Osteoblast (primary cell): ENCODE results near the gene KCNH5. TPM values are rescaled to one million over a fixed set of nuclear protein-coding genes. Genes with fewer than 3 reads are reported as not detected.

Experiments used
- DNase-seq: peaks from one replicate; pipeline ENCODE4 v3.0.0; 2011; ENCODE audit warnings: low spot score, mixed read lengths; ENCODE audit not compliant: insufficient read length; ENCODE audit errors: missing footprints
- H2AFZ ChIP-seq: 2 replicates; pipeline ENCODE4 v1.6.0; 2011; ENCODE audit warnings: mild to moderate bottlenecking, low read length
- H3K27ac ChIP-seq: 2 replicates; pipeline ENCODE4 v1.5.1; 2011; ENCODE audit warnings: mild to moderate bottlenecking, low read depth, low read length, moderate library complexity
- H3K27me3 ChIP-seq: 2 replicates; pipeline ENCODE4 v1.6.0; 2012; ENCODE audit warnings: mild to moderate bottlenecking, control low read depth, inconsistent platforms, low read length, moderate library complexity; ENCODE audit not compliant: insufficient read depth
- H3K36me3 ChIP-seq: 2 replicates; pipeline ENCODE4 v1.5.1; 2011; ENCODE audit warnings: mild to moderate bottlenecking, low read length, control low read depth, moderate library complexity; ENCODE audit not compliant: insufficient read depth
- H3K4me1 ChIP-seq: 2 replicates; pipeline ENCODE4 v1.5.1; 2011; ENCODE audit warnings: mild to moderate bottlenecking, low read length, control low read depth, moderate library complexity; ENCODE audit not compliant: insufficient read depth
- H3K4me2 ChIP-seq: 2 replicates; pipeline ENCODE4 v1.6.0; 2011; ENCODE audit warnings: mild to moderate bottlenecking, low read length; ENCODE audit not compliant: insufficient read depth
- H3K4me3 ChIP-seq: fragments of 200-600 bp; sonication (generic); 3 replicates; pipeline ENCODE4 v1.5.1; 2012; ENCODE audit warnings: mild to moderate bottlenecking, low read length, inconsistent platforms; ENCODE audit not compliant: insufficient read depth
- H3K79me2 ChIP-seq: 2 replicates; pipeline ENCODE4 v1.6.0; 2012; ENCODE audit warnings: mild to moderate bottlenecking, low read length, control low read depth, inconsistent platforms; ENCODE audit not compliant: insufficient read depth
- H3K9me3 ChIP-seq: 2 replicates; pipeline ENCODE4 v1.5.1; 2011; ENCODE audit warnings: low read depth, low read length, control low read depth
- H4K20me1 ChIP-seq: 2 replicates; pipeline ENCODE4 v1.6.0; 2012; ENCODE audit warnings: mild to moderate bottlenecking, low read length, control low read depth; ENCODE audit not compliant: insufficient read depth
- CTCF ChIP-seq: IDR thresholded peaks from 2 replicates; pipeline ENCODE4 v1.5.1; 2011; ENCODE audit warnings: mild to moderate bottlenecking, low read depth, low read length, moderate library complexity; ENCODE audit errors: extremely low read depth
- total RNA-seq: library from RNA; depleted of rRNA; stranded (reverse); fragments of >200 nt; gene quantifications from 2 replicates; pipeline ENCODE4 v1.2.3, GENCODE V29; 2012

Gene KCNH5
- total RNA-seq, 1 donor: not detected

DNA sequence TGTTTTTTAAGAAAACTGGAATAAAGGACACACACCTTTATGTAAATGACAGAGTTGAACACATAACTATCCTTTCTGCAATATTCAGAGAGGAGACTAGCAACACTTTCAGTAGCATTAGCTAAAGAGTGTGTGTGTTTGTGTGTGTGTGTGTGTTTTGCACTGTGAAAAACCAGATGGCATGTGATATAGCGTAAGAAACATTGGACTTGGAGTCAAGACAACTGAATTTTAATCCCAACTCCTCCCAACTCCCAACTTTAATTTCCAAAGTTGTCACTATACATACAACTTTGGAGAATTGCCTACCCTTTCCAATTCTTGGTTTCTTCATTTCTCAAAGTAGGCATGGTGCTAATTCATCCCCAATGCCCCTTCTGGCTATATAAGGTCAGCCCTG is 347.8 kb downstream of the KCNH5 start:
- H3K4me3 ChIP-seq: no peak overlapping the region
- no peak overlapping the region for H3K27ac ChIP-seq
- no peaks in the 10 kb centered on the region for H3K27me3 ChIP-seq
- no peaks in the 10 kb centered on the region for H4K20me1 ChIP-seq
- no peaks in the 10 kb centered on the region for H3K79me2 ChIP-seq
- TF ChIP-seq CTCF: no peak
- H3K36me3 ChIP-seq: no peaks in the 10 kb centered on the region
- no peak for DNase-seq
- no peak overlapping the region for H3K4me2 ChIP-seq
- no peaks in the 10 kb centered on the region for H3K4me1 ChIP-seq
- no peak overlapping the region for H2AFZ ChIP-seq
- peaks cover 2% of the 10 kb centered on the region for H3K9me3 ChIP-seq

DNA sequence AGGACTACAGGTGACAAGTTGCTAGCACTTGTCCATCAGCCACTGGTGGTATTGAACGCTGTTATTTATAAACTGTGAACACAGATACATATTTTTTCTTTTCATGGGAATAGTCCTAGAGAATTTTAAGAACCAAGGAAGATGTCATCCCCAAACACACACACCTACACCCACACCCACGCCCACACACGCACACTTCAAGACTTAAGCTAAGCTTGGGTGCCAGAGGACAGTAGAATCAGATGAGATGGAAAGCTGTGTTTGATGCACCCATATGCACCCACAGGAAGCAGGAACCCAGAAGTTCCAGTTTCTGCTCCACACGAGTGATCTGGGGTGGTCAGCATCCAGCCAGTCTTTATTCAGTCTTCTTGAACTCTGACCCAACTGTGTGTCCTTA is 348.3 kb downstream of the KCNH5 start:
- H3K27me3 ChIP-seq: no peaks in the 10 kb centered on the region
- no peaks in the 10 kb centered on the region for H3K4me1 ChIP-seq
- no peaks in the 10 kb centered on the region for H3K36me3 ChIP-seq
- peaks cover 2% of the 10 kb centered on the region for H3K9me3 ChIP-seq
- no peaks in the 10 kb centered on the region for H4K20me1 ChIP-seq
- no peak overlapping the region for H2AFZ ChIP-seq
- TF ChIP-seq CTCF: no peak
- H3K27ac ChIP-seq: no peak overlapping the region
- peak; percentile 51 for DNase-seq
- H3K4me3 ChIP-seq: no peak overlapping the region
- no peaks in the 10 kb centered on the region for H3K79me2 ChIP-seq
- no peak overlapping the region for H3K4me2 ChIP-seq

DNA sequence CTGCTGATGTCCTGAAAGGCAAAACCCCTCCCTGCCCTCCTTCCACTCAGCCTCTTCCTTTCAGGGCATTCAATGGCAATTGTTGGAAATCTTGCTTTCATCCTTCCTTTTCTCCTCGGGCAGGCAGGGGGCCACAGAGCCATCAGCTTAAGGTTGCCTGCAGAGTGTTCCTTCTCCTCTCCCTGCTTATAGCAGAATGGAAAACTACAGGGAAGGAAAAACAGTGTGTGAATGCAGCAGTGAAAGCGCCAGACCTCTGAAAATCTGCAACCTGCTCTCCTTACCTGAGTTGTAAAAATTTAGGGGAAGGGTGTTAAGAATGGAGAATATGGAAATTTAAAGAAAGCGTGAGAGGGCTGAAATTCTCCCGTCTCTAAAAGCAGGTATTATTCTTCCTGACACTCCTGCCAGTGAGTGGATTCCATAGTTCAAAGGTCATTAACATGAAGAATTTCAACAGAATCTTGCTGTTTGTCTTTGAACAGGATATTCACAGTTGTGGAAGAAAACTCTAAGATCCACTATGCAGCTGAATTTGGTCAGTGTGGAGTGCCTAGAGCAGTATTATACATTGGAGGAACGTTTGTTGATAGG is 348.8 kb downstream of the KCNH5 start:
- no peak for DNase-seq
- Histone ChIP-seq H2AFZ (no peak overlapping the region), H3K4me1 (no peaks in the 10 kb centered on the region), H3K79me2 (no peaks in the 10 kb centered on the region), H3K4me2 (no peak overlapping the region), H3K27me3 (no peaks in the 10 kb centered on the region), H3K27ac (no peak overlapping the region), H4K20me1 (no peaks in the 10 kb centered on the region), H3K36me3 (no peaks in the 10 kb centered on the region), H3K4me3 (no peak overlapping the region), H3K9me3 (peaks cover 2% of the 10 kb centered on the region)
- TF ChIP-seq CTCF: no peak

DNA sequence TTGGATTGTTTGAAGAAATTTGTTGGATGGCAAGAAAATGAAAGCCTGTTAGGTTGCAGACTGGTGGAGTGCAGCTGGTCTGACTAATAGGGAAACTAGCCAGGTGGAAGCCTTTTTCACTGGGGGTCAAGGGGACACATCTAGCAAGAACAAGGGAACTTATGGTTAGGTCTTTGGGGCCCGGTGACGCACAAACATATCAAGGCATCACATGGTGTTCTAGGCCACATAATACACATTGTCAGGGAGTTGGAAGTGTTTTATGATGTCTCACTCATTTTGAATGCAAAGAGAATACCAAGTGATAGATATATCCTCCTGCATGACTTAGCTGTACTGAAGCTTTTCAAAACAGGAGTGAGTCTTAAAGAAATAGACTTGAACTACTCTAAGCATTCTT is 351.2 kb downstream of the KCNH5 start:
- no peak overlapping the region for H3K4me2 ChIP-seq
- no peaks in the 10 kb centered on the region for H4K20me1 ChIP-seq
- no peak overlapping the region for H2AFZ ChIP-seq
- H3K9me3 ChIP-seq: peaks cover 2% of the 10 kb centered on the region
- no peaks in the 10 kb centered on the region for H3K36me3 ChIP-seq
- no peak for TF ChIP-seq CTCF
- no peak overlapping the region for H3K27ac ChIP-seq
- H3K4me3 ChIP-seq: no peak overlapping the region
- no peak for DNase-seq
- H3K79me2 ChIP-seq: no peaks in the 10 kb centered on the region
- H3K4me1 ChIP-seq: no peaks in the 10 kb centered on the region
- no peaks in the 10 kb centered on the region for H3K27me3 ChIP-seq
